ENCODE results near the gene FAM193B. TPM values are rescaled to one million over a fixed set of nuclear protein-coding genes. Genes with fewer than 3 reads are reported as not detected.

The FAM193B gene
- polyA plus RNA-seq, 2 of the 4 experiments (the other 2 are of a cell fraction) = 19.4 to 28.9 TPM

DNA sequence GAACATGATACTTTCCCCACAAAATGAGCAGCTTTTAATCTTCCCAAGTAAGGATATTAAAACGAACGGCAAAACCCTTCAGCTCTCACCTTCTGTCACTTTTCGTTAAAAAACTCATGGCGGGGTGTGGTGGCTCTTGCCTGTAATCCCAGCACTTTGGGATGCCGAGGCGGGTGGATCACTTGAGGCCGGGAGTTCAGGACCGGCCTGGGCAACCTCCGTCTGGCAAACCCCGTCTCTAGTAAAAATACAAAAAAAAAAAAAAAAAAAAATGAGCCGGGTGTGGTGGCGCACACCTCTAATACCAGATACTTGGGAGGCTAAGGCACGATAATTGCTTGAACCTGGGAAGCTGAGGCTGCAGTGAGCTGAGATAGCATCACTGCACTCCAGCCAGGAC is 38.5 kb upstream of the FAM193B start:
- Histone ChIP-seq H3K27ac (peak overlapping the region; percentile 92 to 96), H3K4me3 (peak overlapping the region; percentile 94), H3K4me2 (peak overlapping the region; percentile 95), H3K9me3 (no peaks in the 10 kb centered on the region), H3K4me1 (peaks cover 10% of the 10 kb centered on the region; the same call in 2 of the 3 replicates)
- POLR2A ChIA-PET = interaction anchor here (1.0 to 1.4 kb wide), 4 partner anchors 11 to 96 kb away, joined by 3 to 5 read pairs (median 4); partner anchors contain the start of genes DDX41 and PDLIM7
- ATAC-seq (no peak), FAIRE-seq (no peak), DNase-seq (ENCODE audit: low read depth in 1 of 2, low spot score in 1 of 2) (no peak)
- 58% methylated on average over 13 of the region's 13 CpGs for WGBS (ENCODE audit: missing lambda C conversion rate)
- CTCF ChIA-PET = interaction anchor here (0.6 to 4.9 kb wide), 8 partner anchors 9 to 597 kb away, joined by 3 to 24 read pairs (median 3); no protein-coding TSS in a partner anchor
- TF ChIP-seq EHMT2 (IDR thresholded peaks at IDR 0.05; ENCODE audit: low read depth) = no peak
- TF ChIP-seq EP300 (IDR thresholded peaks at IDR 0.05) = no peak
- TF ChIP-seq, protein P1, sequence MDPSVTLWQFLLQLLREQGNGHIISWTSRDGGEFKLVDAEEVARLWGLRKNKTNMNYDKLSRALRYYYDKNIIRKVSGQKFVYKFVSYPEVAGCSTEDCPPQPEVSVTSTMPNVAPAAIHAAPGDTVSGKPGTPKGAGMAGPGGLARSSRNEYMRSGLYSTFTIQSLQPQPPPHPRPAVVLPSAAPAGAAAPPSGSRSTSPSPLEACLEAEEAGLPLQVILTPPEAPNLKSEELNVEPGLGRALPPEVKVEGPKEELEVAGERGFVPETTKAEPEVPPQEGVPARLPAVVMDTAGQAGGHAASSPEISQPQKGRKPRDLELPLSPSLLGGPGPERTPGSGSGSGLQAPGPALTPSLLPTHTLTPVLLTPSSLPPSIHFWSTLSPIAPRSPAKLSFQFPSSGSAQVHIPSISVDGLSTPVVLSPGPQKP (IDR thresholded peaks at IDR 0.05; ENCODE audit: low read depth, low read length) = no peak
- no peak for TF ChIP-seq MAFK (IDR thresholded peaks at IDR 0.05; ENCODE audit: partially characterized antibody)
- TF ChIP-seq, protein P2, sequence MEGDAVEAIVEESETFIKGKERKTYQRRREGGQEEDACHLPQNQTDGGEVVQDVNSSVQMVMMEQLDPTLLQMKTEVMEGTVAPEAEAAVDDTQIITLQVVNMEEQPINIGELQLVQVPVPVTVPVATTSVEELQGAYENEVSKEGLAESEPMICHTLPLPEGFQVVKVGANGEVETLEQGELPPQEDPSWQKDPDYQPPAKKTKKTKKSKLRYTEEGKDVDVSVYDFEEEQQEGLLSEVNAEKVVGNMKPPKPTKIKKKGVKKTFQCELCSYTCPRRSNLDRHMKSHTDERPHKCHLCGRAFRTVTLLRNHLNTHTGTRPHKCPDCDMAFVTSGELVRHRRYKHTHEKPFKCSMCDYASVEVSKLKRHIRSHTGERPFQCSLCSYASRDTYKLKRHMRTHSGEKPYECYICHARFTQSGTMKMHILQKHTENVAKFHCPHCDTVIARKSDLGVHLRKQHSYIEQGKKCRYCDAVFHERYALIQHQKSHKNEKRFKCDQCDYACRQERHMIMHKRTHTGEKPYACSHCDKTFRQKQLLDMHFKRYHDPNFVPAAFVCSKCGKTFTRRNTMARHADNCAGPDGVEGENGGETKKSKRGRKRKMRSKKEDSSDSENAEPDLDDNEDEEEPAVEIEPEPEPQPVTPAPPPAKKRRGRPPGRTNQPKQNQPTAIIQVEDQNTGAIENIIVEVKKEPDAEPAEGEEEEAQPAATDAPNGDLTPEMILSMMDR (IDR thresholded peaks at IDR 0.05) = no peak

DNA sequence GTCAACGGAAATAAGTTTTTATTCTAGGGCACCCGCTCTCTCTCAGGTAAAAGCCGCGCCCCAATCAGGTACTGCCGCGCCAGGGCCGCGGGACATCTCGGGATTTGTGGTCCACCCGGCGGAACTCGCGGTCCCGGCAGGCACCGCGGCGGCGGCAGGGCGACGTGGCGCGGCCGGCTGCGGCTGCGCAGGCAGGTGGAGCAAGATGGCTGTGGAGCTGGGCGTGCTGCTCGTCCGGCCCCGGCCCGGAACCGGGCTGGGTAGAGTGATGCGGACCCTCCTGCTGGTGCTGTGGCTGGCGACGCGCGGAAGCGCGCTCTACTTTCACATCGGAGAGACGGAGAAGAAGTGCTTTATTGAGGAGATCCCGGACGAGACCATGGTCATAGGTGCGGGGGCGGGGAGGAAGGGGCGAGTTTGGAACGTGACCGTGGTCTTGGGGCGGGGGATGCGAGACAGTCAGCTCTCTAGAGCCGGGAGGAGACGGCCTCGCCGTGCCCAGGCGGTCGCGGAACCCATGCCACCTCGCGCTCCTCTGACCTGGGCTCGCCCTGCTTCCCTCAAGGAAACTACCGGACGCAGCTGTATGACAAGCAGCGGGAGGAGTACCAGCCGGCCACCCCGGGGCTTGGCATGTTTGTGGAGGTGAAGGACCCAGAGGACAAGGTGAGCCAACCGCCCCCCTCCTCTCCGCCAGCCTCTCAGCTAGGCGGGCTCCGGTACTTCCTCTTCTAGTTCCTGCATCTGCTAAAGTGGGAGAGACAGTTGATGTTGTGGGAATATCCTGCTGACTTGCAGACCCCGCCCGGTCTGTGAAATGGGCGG is 37.9 kb upstream of the FAM193B start, which contains the start of gene TMED9:
TSS of gene TMED9 (plus strand) at position 194 of the 825 bp plus-strand sequence. CDS start at position 206, 12 bp downstream.
- peak; percentile 80 to 87 for DNase-seq (ENCODE audit: low read depth in 1 of 2, low spot score in 1 of 2)
- CTCF ChIA-PET = interaction anchor here (1.0 to 4.9 kb wide), 5 partner anchors 16 to 101 kb away, joined by 3 to 24 read pairs (median 4); no protein-coding TSS in a partner anchor
- peak within 1 kb of the TSS; percentile 95 for H3K4me2 ChIP-seq
- 1% methylated on average over 34 of the region's 71 CpGs for WGBS (ENCODE audit: missing lambda C conversion rate)
- peak; percentile 97 to 99 for ATAC-seq
- peaks cover 10% of the 10 kb centered on the region; the same call in 2 of the 3 replicates for H3K4me1 ChIP-seq
- peak within 1 kb of the TSS; percentile 94 for H3K4me3 ChIP-seq
- H3K9me3 ChIP-seq = no peaks in the 10 kb centered on the region
- peak within 1 kb of the TSS; percentile 92 to 96 for H3K27ac ChIP-seq
- POLR2A ChIA-PET = interaction anchor here (0.6 to 1.4 kb wide), 5 partner anchors 11 to 95 kb away, joined by 3 to 5 read pairs (median 4); partner anchors contain the start of genes DDX41 and PDLIM7
- FAIRE-seq = no peak
- TF ChIP-seq RNF2 (IDR thresholded peaks at IDR 0.05; ENCODE audit: borderline replicate concordance, low read depth) = no peak
- no peak for TF ChIP-seq HOXB13 (CRISPR knock-in tag; IDR thresholded peaks at IDR 0.05; ENCODE audit: low read depth)
- peak; percentile 65 to 92; a peak in 4 of 5 replicates for TF ChIP-seq JUN (IDR thresholded peaks at IDR 0.05)
- TF ChIP-seq, protein P3, sequence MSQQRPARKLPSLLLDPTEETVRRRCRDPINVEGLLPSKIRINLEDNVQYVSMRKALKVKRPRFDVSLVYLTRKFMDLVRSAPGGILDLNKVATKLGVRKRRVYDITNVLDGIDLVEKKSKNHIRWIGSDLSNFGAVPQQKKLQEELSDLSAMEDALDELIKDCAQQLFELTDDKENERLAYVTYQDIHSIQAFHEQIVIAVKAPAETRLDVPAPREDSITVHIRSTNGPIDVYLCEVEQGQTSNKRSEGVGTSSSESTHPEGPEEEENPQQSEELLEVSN (IDR thresholded peaks at IDR 0.05; ENCODE audit: borderline replicate concordance, low read depth) = peak; percentile 61
- no peak for TF ChIP-seq MYC (IDR thresholded peaks at IDR 0.05; ENCODE audit: borderline replicate concordance, low read length)
- TF ChIP-seq PHF8 (IDR thresholded peaks at IDR 0.05; ENCODE audit: borderline replicate concordance, low read depth) = peak; percentile 96
- TF ChIP-seq, protein P4, sequence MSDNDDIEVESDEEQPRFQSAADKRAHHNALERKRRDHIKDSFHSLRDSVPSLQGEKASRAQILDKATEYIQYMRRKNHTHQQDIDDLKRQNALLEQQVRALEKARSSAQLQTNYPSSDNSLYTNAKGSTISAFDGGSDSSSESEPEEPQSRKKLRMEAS (IDR thresholded peaks at IDR 0.05) = peak; percentile 78
- TF ChIP-seq, protein P5, sequence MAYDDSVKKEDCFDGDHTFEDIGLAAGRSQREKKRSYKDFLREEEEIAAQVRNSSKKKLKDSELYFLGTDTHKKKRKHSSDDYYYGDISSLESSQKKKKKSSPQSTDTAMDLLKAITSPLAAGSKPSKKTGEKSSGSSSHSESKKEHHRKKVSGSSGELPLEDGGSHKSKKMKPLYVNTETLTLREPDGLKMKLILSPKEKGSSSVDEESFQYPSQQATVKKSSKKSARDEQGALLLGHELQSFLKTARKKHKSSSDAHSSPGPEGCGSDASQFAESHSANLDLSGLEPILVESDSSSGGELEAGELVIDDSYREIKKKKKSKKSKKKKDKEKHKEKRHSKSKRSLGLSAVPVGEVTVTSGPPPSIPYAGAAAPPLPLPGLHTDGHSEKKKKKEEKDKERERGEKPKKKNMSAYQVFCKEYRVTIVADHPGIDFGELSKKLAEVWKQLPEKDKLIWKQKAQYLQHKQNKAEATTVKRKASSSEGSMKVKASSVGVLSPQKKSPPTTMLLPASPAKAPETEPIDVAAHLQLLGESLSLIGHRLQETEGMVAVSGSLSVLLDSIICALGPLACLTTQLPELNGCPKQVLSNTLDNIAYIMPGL (CRISPR knock-in tag; IDR thresholded peaks at IDR 0.05; ENCODE audit: borderline replicate concordance) = no peak
- TF ChIP-seq ZSCAN20 (CRISPR knock-in tag; IDR thresholded peaks at IDR 0.05) = no peak
- no peak for TF ChIP-seq ZC3H11A (IDR thresholded peaks at IDR 0.05)
- TF ChIP-seq HDAC2 (IDR thresholded peaks at IDR 0.05) = no peak
- TF ChIP-seq, protein P6, sequence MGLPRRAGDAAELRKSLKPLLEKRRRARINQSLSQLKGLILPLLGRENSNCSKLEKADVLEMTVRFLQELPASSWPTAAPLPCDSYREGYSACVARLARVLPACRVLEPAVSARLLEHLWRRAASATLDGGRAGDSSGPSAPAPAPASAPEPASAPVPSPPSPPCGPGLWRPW (IDR thresholded peaks at IDR 0.05) = no peak
- no peak for TF ChIP-seq CEBPB (IDR thresholded peaks at IDR 0.05)
- TF ChIP-seq EHF (CRISPR knock-in tag; IDR thresholded peaks at IDR 0.05) = no peak
- no peak for TF ChIP-seq NPAS2 (CRISPR knock-in tag; IDR thresholded peaks at IDR 0.05; ENCODE audit: borderline replicate concordance)
- no peak for TF ChIP-seq KDM1A (IDR thresholded peaks at IDR 0.05; ENCODE audit: low read depth)
- no peak for TF ChIP-seq FOXS1 (CRISPR knock-in tag; IDR thresholded peaks at IDR 0.05)
- no peak for TF ChIP-seq POLR2AphosphoS2 (conservative IDR thresholded peaks at IDR 0.05; ENCODE audit: low read length)
- TF ChIP-seq NR3C1 (IDR thresholded peaks at IDR 0.05) = no peak
- no peak for TF ChIP-seq ZNF302 (CRISPR knock-in tag; IDR thresholded peaks at IDR 0.05)
- no peak for TF ChIP-seq HOXA7 (CRISPR knock-in tag; IDR thresholded peaks at IDR 0.05)
- no peak for TF ChIP-seq FOSB (CRISPR knock-in tag; IDR thresholded peaks at IDR 0.05)
- peak; percentile 33; the same call in 1 of the 2 replicates for TF ChIP-seq BHLHE40 (IDR thresholded peaks at IDR 0.05; ENCODE audit: low read depth, low read length)
- no peak for TF ChIP-seq ESRRA (IDR thresholded peaks at IDR 0.05; ENCODE audit: borderline replicate concordance, low read length)
- no peak for TF ChIP-seq ZFP36 (IDR thresholded peaks at IDR 0.05; ENCODE audit: borderline replicate concordance, partially characterized antibody)
- peak; percentile 55 for TF ChIP-seq KDM5A (IDR thresholded peaks at IDR 0.05)

Measured in A549 (cell line).